GM12891 (cell line): ENCODE results near the gene RFPL1.

Source experiments
- DNase-seq: peaks from one replicate; pipeline ENCODE4 v3.0.0; 2011; ENCODE audit warnings: low spot score; ENCODE audit not compliant: insufficient read length
- FAIRE-seq: peaks from 2 replicates; lab custom pipeline; 2011; peaks lifted over from hg19 to GRCh38; lab: Jason Lieb, UNC
- PAX5 ChIP-seq: IDR thresholded peaks from 2 replicates; pipeline ENCODE4 v1.6.1; 2011; ENCODE audit warnings: low read length, moderate library complexity, mild to moderate bottlenecking; ENCODE audit not compliant: insufficient read depth, severe bottlenecking
- POLR2A ChIP-seq: IDR thresholded peaks from 2 replicates; pipeline ENCODE4 v1.6.1; 2011; ENCODE audit warnings: low read depth, low read length, control low read depth
- POLR2AphosphoS5 ChIP-seq: IDR thresholded peaks from 2 replicates; pipeline ENCODE4 v1.6.1; 2011; ENCODE audit warnings: low read depth, low read length, control low read depth
- POU2F2 ChIP-seq: IDR thresholded peaks from 2 replicates; pipeline ENCODE4 v1.6.1; 2011; ENCODE audit warnings: low read depth, mild to moderate bottlenecking, control low read depth, low read length, moderate library complexity
- SPI1 ChIP-seq: IDR thresholded peaks from 2 replicates; pipeline ENCODE4 v1.6.1; 2011; ENCODE audit warnings: low read depth, low read length, control low read depth
- TAF1 ChIP-seq: IDR thresholded peaks from 2 replicates; pipeline ENCODE4 v1.6.1; 2011; ENCODE audit warnings: low read depth, low read length, control low read depth

Gene RFPL1

DNA sequence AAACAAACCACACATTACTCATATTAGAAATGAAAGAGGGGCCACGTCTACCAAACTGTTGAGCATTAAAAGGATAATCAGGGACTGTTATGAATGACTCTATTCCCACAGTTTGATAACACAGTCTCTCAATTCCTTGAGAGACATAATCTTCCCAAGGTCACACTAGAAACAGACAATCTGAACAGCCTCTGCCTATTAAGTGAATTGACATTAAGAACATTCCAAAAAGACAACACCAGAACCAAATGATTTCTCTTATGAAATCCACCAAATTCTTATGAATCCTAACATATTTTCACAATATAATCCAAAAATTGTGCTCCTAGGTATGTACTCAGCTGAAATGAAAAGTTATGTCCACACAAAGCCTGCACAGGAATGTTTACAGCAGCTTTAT, 4.6 kb downstream of the RFPL1 start:
- no peak for TF ChIP-seq PAX5
- no peak for TF ChIP-seq POLR2A
- no peak for TF ChIP-seq POU2F2
- no peak for TF ChIP-seq POLR2AphosphoS5
- no peak for TF ChIP-seq SPI1
- TF ChIP-seq TAF1 = no peak
- FAIRE-seq (no peak), DNase-seq (no peak)

DNA sequence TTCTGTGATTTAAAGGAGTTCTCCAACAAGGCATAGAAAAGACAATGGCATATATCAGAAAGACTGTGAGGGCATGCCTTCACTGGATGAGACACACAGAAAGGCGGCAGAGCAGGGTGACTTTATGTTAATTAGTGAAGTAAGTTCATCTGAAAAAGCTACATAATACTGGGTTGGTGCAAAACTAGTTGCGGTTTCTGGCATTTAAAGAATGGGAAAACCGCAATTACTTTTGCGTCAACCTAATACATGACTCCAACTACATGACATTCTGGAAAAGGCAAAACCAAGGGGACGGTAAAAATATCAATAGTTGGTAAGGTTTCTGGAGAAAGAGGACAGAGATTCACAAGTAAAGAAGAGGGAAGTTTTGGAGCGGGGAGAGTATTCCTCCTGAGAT, 5.1 kb downstream of the RFPL1 start:
- FAIRE-seq (no peak), DNase-seq (no peak)
- TF ChIP-seq TAF1 (no peak), POLR2AphosphoS5 (no peak), POU2F2 (no peak), POLR2A (no peak), SPI1 (no peak), PAX5 (no peak)

DNA sequence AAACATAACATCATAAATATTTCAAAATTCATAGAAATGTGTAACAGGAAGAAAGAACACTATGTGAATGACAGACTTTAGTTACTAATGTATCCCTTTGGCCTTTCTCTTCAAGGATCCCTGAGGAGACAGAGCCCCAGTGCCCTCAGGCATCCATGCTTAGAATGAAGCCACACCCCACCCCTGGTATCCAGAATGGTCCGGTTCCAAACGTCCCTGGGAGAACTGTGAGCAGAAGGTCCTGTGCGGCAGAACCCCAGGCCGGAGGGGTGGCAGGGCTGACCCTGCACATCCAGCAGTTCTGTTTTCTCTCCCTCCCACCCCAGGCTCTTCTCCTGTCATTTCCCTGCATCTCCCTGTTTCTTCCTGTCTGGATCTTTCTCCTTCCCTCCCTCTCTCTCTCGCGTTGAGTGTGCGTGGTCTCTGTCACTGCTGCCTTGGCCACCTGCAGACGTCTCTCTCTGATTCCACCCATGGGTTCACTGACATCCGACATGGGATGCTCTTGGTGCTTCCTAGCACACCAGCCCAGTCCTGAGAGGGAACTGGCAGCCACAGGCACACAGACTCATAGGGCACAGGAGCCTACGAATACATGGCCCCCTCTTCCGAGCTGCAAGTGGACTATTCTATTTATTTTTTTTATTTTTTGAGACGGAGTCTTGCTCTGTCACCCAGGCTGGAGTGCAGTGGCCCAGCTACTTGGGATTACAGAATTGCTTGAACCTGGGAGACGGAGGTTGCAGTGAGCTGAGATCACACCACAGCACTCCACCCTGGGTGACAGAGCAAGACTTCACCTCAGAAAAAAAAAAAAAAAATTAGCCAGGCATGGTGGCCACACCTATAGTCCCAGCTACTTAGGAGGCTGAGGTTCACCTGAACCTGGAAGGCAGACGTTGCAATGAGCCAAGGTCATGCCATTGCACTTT, 5.7 kb downstream of the RFPL1 start:
- no peak for TF ChIP-seq POLR2AphosphoS5
- no peak for TF ChIP-seq TAF1
- TF ChIP-seq PAX5 = no peak
- TF ChIP-seq POLR2A = no peak
- TF ChIP-seq POU2F2 = no peak
- TF ChIP-seq SPI1 = no peak
- DNase-seq = no peak
- no peak for FAIRE-seq

DNA sequence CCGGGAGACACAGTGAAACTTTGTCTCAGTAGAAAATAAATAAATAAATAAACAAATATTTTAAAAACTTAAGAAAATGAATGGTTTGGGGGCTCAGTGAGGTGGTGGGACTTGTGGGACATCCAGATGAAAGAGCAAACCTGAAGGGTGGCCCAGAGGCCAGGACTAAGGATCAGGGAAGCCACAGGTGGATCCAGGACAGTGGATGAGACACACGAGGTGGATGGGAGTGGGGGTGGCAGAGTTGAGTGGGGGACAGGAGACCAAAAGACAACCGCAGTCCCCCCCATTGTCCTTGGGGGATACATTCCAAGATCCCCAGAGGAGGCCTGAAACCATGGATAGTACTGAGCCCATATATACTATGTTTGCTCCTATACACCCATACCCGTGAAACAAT, 7.1 kb downstream of the RFPL1 start:
- no peak for TF ChIP-seq POU2F2
- no peak for TF ChIP-seq SPI1
- no peak for TF ChIP-seq POLR2AphosphoS5
- TF ChIP-seq TAF1 = no peak
- TF ChIP-seq POLR2A = no peak
- TF ChIP-seq PAX5 = no peak
- DNase-seq = no peak
- FAIRE-seq = no peak

DNA sequence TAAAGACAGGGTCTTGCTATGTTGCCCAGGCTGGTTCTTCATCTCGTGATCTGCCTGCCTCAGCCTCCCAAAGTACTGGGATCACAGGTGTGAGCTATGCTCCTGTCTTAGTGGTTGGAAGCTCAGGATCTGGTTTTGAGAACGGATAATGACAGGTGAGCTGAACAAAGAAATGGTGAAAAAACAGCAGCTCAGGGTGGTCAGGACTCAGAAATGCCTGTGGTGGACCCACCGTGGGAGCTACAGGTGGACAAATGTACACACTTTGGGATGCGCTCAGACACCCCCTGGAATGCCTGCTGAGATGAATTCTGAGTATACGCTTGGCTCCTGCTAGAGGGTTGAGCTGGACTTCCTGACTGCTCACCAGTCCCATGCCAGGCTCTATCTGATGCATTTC, 9.5 kb downstream of the RFPL1 start:
- no peak for FAIRE-seq
- TF ChIP-seq POU2F2 (no peak), TAF1 (no peak), PAX5 (no peak), SPI1 (no peak), POLR2AphosphoS5 (no peak), POLR2A (no peak)
- DNase-seq = no peak

DNA sequence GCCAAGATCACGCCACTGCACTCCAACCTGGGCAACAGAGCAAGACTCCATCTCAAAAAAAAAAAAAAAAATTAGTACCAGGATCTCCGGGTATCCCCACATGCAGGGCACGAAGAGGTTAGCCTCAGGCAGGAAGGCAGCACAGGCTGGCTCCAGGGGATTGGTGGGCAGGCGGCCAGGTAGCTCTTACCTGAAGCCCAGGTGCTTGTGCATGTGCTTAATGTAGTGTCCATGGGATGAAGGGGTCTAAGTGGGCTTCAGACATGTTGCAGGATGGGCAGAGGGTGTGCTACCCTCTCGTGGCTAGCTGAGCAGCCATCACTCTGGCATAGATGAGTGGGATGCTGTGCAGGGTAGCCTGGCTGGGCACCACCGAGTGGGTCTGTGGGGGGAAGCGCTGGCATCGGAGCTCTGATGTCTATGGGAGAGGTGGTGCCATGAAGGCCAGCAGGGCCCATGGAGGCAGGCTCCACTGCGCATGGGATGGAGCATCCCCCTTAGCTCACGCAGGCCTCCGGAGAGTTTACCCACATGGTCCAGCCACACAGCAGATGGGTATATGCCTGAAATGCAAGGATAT, 11.0 kb downstream of the RFPL1 start:
- DNase-seq = no peak
- TF ChIP-seq POLR2AphosphoS5 (no peak), PAX5 (no peak), POLR2A (no peak), TAF1 (no peak), POU2F2 (no peak)
- no peak for FAIRE-seq

DNA sequence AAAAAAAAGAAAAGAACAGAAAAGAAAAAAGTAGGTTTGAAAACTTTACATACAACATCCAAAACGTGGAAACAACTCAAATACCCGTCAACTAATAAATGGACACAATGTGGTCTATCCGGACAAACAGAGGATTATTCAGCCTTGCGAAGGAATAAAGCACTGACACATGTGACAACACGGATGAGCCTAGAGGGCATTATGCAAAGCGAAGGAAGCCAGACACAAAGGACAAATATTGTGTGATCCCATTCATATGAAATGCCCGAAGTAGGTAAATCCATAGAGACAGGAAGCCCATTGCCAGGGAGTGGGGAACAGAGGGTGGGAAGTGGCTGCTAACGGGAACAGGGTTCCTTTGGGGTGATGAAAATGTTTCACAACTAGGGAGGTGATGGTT, 11.8 kb downstream of the RFPL1 start:
- no peak for FAIRE-seq

DNA sequence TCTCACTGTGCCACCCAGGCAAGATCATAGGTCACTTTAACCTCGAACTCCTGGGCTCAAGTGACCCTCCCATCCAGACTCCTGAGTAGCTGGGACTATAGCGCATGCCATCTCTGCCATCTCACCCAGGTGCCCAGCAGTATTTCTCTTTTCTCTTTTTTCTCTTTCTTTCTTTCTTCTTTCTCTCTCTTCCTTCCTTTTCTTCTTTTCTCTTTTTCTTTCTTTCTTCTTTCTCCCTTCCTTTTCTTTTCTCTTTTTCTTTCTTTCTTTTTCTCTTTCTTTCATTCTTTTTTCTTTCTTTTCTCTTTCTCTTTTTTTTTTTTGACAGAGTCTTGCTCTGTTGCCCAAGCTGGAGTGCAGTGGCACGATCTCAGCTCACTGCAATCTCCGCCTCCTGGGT, 13.5 kb downstream of the RFPL1 start:
- TF ChIP-seq PAX5 (no peak), SPI1 (no peak), TAF1 (no peak), POLR2A (no peak), POU2F2 (no peak), POLR2AphosphoS5 (no peak)
- DNase-seq = no peak
- FAIRE-seq = no peak

More for the DNA sequence above, 11.8 kb downstream of the RFPL1 start:
- no peak for DNase-seq
- no peak for TF ChIP-seq SPI1
- no peak for TF ChIP-seq POLR2A
- no peak for TF ChIP-seq TAF1
- TF ChIP-seq POU2F2 = no peak
- no peak for TF ChIP-seq PAX5
- no peak for TF ChIP-seq POLR2AphosphoS5

DNA sequence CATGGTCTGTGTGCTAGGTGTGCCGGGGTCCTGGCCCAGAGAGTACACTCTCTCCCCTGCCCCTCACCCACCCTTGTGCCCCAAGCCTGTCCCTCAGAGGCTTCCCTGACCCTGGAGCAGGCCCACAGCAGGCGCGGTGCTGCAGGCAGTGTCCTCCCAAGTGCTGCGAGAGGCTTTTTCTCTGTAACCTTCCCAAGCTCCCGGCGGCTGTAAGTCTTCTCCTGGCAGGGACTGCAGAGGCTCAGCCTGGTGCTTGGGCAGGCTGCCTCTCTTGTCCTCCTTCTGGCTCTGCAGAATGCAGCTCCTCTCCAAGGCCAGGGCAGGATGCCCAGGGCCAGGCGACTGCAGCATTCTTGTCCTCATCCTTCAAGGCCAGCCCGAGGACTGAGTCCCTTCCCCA, 15.9 kb downstream of the RFPL1 start:
- no peak for DNase-seq
- no peak for FAIRE-seq
- TF ChIP-seq TAF1 (no peak), POU2F2 (no peak), SPI1 (no peak), POLR2AphosphoS5 (no peak), POLR2A (no peak), PAX5 (no peak)
